ENCODE measurements around the gene SMAP1. TPM values are rescaled to one million over a fixed set of nuclear protein-coding genes. Genes with fewer than 3 reads are reported as not detected.

The SMAP1 gene
- total RNA-seq, 1 experiment from 2014 or later, result 23.7 TPM

DNA sequence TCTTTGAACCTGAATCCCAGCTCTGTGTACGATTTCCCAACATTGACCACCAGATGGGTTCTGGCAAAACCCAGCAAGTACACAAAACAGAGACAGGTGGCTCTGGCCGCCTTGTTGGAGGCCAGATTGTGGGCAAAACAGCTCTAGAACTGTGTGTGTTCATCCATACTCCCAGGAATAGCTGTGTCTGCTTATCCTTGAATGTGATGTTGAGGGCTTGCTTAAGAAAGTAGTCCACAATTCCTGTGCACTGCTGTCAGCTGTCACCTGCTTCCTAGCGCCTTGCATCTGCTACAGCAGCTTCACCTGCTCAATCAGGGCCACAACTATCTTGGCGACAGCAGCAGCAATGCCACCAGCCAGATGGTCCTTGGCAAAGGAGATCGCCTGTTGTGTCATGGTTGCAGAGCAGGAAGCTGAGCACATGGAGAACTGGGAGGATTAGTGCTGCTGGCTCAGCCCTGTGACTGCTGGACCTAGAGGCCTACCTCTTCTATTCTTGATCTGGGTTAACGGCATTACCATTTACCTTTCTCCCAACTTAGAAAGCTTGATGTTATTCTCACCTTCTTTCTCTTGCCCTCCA is 3.7 kb upstream of the SMAP1 start:
- POLR2A ChIA-PET (ENCODE audit: low non-redundant PET), result no interaction called here

DNA sequence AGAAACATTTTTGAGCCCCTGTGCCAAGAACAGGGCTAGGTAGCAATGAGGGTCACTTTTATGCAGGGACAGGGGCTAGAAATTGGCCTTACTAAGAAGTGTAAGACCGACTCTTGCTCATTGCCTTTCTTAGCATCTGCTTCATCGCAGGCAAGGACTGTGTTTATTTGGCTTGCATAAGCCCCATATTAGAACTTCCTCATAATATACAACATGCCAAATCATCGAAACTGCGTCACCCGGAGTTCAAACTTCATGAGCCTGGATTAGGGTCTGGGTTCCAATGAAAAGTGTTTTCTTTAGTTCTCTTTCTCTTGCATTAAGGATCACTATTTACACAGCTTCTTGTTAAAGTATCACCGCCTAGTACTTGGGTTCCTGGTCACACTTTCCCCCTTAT is 977 bp upstream of the SMAP1 start:
- TF ChIP-seq, protein P1, sequence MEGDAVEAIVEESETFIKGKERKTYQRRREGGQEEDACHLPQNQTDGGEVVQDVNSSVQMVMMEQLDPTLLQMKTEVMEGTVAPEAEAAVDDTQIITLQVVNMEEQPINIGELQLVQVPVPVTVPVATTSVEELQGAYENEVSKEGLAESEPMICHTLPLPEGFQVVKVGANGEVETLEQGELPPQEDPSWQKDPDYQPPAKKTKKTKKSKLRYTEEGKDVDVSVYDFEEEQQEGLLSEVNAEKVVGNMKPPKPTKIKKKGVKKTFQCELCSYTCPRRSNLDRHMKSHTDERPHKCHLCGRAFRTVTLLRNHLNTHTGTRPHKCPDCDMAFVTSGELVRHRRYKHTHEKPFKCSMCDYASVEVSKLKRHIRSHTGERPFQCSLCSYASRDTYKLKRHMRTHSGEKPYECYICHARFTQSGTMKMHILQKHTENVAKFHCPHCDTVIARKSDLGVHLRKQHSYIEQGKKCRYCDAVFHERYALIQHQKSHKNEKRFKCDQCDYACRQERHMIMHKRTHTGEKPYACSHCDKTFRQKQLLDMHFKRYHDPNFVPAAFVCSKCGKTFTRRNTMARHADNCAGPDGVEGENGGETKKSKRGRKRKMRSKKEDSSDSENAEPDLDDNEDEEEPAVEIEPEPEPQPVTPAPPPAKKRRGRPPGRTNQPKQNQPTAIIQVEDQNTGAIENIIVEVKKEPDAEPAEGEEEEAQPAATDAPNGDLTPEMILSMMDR (conservative IDR thresholded peaks at IDR 0.05; ENCODE audit: low read depth, low read length), result no peak
- no peak for TF ChIP-seq EZH2 (IDR thresholded peaks at IDR 0.05; ENCODE audit: borderline replicate concordance, low read depth, low read length, poor library complexity, severe bottlenecking)
- H3K27ac ChIP-seq (ENCODE audit: low read depth, low read length, poor library complexity, severe bottlenecking), result no peak overlapping the region
- intact Hi-C loops (cut with micrococcal nuclease; ENCODE audit: unreplicated experiment), result loop anchor here (5.0 kb wide), 1 partner anchor 811 kb away; no protein-coding TSS in a partner anchor
- DNase-seq (ENCODE audit: low spot score), result no peak
- no peaks in the 10 kb centered on the region for H3K27me3 ChIP-seq (replicated peaks; ENCODE audit: insufficient read depth, low read depth, low read length, poor library complexity)
- no peaks in the 10 kb centered on the region for H3K9me3 ChIP-seq (ENCODE audit: low read depth, low read length, poor library complexity, severe bottlenecking)
- CTCF ChIA-PET, result no interaction called here
- H3K36me3 ChIP-seq (ENCODE audit: insufficient read depth, low read length, poor library complexity, severe bottlenecking), result no peaks in the 10 kb centered on the region
- H3K4me3 ChIP-seq (ENCODE audit: low read depth, low read length, poor library complexity, severe bottlenecking), result no peak overlapping the region
- POLR2A ChIA-PET (ENCODE audit: low non-redundant PET), result no interaction called here
- no TSS peak for BruUV-seq (replicated peaks)
- H3K4me1 ChIP-seq (ENCODE audit: insufficient read depth, low read length, poor library complexity, severe bottlenecking), result no peaks in the 10 kb centered on the region

More for the DNA sequence above, 3.7 kb upstream of the SMAP1 start:
- intact Hi-C loops (cut with micrococcal nuclease; ENCODE audit: unreplicated experiment), result no loop called here
- Histone ChIP-seq H3K36me3 (ENCODE audit: insufficient read depth, low read length, poor library complexity, severe bottlenecking) (no peaks in the 10 kb centered on the region), H3K27ac (ENCODE audit: low read depth, low read length, poor library complexity, severe bottlenecking) (no peak overlapping the region), H3K4me3 (ENCODE audit: low read depth, low read length, poor library complexity, severe bottlenecking) (no peak overlapping the region), H3K27me3 (replicated peaks; ENCODE audit: insufficient read depth, low read depth, low read length, poor library complexity) (no peaks in the 10 kb centered on the region), H3K4me1 (ENCODE audit: insufficient read depth, low read length, poor library complexity, severe bottlenecking) (no peaks in the 10 kb centered on the region), H3K9me3 (ENCODE audit: low read depth, low read length, poor library complexity, severe bottlenecking) (no peaks in the 10 kb centered on the region)
- no TSS peak for BruUV-seq (replicated peaks)
- DNase-seq (ENCODE audit: low spot score), result no peak
- CTCF ChIA-PET, result no interaction called here
- no peak for TF ChIP-seq EZH2 (IDR thresholded peaks at IDR 0.05; ENCODE audit: borderline replicate concordance, low read depth, low read length, poor library complexity, severe bottlenecking)
- TF ChIP-seq, protein P1 (conservative IDR thresholded peaks at IDR 0.05; ENCODE audit: low read depth, low read length), result no peak

- no TSS peak for BruUV-seq (replicated peaks)
- ChIA-PET CTCF (interaction anchor here (1.3 kb wide), 1 partner anchor 19 kb away, joined by 3 read pairs; no protein-coding TSS in a partner anchor), POLR2A (ENCODE audit: low non-redundant PET) (no interaction called here)
- Histone ChIP-seq H3K27ac (ENCODE audit: low read depth, low read length, poor library complexity, severe bottlenecking) (peak overlapping the region; percentile 59), H3K27me3 (replicated peaks; ENCODE audit: insufficient read depth, low read depth, low read length, poor library complexity) (no peaks in the 10 kb centered on the region), H3K36me3 (ENCODE audit: insufficient read depth, low read length, poor library complexity, severe bottlenecking) (no peaks in the 10 kb centered on the region), H3K4me3 (ENCODE audit: low read depth, low read length, poor library complexity, severe bottlenecking) (peak overlapping the region; percentile 88), H3K9me3 (ENCODE audit: low read depth, low read length, poor library complexity, severe bottlenecking) (no peaks in the 10 kb centered on the region), H3K4me1 (ENCODE audit: insufficient read depth, low read length, poor library complexity, severe bottlenecking) (no peaks in the 10 kb centered on the region)
- no peak for TF ChIP-seq EZH2 (IDR thresholded peaks at IDR 0.05; ENCODE audit: borderline replicate concordance, low read depth, low read length, poor library complexity, severe bottlenecking)
- TF ChIP-seq, protein P1 (conservative IDR thresholded peaks at IDR 0.05; ENCODE audit: low read depth, low read length), result no peak
- intact Hi-C loops (cut with micrococcal nuclease; ENCODE audit: unreplicated experiment), result loop anchor here (5.0 kb wide), 1 partner anchor 810 kb away; no protein-coding TSS in a partner anchor
- no peak for DNase-seq (ENCODE audit: low spot score)
Observed at GRCh38 chr6:70667256-70667710, 400 bp upstream of the SMAP1 start.

Data from A673 (cell line).